Right kidney (tissue), 1 donor: ENCODE measurements around the gene ZNF697.
"Not testable (repeated sequence)": the region's sequence is repeated elsewhere in the genome, so short reads cannot be mapped to it uniquely, and the experiment has no call there.

Source experiments
- DNase-seq: peaks from one replicate; pipeline ENCODE4 v3.0.0-alpha.2; 2016

Gene ZNF697

DNA sequence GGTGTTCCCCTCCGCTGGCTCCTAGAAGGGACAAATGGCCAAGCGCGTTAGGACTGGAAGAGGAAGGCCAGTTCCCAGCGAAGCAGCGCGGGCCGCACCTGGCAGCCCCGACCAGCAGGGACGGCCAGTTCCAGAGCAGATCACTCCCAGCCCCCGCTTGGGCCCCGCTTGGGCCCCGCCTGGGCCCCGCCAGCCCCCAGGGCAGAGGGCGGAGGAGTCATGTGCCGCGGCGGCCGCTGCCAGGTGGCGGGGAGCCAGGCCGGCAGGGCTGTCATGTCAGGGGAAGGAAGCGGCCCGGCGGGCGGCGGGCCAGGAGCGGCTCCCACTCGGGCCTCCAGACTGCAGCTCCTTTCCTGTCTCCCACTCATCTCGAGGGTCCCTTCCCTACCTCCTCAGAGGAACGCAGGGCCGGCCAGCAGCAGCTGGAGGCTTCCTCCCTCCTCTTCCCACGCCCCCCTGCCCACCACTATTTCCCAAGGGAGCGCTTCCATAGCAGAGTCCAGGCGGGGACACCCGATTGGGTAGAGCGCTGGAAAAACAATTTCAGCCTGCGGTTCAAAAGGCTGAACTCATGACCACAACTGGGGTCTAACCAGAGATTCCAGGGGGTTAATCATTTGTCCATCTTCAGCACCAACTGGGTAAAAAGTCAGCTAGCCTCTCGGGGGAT is 16.5 kb downstream of the ZNF697 start:
- DNase-seq, result peak; percentile 88

DNA sequence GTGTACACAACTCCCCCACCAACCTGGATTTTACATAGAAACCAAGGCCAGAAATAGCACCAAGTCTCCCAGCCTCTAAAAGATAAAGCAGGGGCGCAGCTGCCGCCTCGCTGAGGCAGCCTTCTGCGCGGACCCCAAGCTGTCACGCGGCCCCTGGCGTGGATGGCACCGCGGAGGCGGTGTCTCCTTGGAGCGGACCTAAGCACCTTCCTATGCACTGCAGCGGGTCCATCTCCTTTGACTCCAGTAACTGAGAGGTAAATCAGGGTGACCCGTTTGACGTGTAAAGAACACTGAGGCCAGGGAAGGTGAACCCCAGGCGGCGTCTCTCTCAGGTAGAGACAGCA is 17.0 kb downstream of the ZNF697 start:
- DNase-seq, result no peak

DNA sequence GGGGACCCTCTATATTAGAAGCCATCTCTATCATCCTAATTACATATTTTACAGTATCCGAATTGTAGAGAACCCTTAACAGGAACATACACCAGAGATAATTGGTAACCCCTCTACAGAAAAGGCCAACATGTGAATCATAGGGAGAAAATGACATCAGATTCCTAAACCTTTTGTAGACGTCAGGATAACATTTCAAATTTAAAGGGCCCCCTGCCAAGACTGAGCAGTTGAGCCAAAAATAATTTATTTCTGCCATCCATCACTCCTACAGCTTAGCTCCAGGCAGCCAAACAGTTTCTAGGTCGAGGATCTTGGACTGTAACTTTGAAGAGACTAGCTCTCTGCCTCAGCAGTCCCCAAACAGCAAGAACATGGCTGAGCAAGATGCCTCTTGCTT is 21.2 kb downstream of the ZNF697 start:
- DNase-seq, result no peak

DNA sequence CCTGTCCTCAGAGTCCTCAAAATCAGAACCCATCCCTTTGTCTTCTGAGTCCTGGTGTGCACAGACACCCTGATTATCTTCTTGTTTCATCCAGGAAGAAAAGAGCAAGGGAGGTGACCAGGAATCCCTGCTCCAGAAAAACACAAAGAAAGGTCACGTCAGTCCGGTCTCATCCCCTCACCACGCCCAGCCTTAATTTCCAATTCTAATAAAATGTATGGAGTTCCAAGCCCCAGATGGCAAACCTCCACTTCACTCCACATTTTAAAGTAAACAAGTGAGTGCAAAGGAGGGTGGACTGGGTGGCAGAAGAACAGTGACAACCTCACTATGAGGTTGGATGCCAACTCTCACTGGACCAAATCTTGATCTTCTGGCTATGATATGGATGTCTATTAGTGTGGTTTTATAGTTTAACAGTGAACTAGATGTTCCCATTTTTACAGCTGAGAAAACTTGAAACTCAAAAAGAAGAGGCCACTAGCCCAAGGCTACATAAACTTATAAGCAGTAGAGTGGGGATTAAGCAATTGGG is 22.0 kb downstream of the ZNF697 start:
- DNase-seq, result no peak

DNA sequence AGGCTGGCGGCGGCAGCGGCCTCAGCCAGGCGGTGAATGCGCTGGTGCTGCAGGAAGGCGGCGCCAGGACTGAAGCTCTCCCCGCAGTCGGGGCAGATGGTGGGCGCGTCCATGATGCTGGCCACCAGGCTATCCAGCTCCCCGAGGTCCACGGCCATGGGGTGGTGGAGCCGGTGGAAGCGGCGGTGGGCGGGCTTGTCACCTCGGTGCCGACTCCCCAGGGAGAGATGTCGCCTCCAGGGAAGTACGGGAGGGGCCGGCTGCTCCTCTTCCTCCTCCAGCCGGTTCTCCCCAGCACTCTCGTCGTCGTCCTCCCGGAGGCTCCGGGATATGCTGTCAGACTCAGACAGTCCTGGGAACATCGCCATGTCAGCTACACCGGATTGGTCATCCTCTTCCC is 24.4 kb downstream of the ZNF697 start:
- DNase-seq, result no peak

DNA sequence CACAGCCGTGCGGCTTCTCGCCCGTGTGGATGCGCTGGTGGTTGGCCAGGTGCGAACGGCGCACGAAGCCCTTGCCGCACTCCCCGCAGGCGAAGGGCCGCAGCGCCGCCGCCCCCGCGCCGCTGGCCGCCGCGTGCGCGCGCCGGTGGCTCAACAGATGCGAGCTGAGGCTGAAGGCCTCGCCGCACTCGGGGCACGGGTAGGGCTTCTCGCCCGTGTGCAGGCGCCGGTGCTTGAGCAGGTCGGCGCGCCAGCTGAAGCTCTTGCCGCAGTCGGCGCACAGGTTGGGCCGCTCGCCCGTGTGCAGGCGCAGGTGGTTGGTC is 24.9 kb downstream of the ZNF697 start:
- no peak for DNase-seq

DNA sequence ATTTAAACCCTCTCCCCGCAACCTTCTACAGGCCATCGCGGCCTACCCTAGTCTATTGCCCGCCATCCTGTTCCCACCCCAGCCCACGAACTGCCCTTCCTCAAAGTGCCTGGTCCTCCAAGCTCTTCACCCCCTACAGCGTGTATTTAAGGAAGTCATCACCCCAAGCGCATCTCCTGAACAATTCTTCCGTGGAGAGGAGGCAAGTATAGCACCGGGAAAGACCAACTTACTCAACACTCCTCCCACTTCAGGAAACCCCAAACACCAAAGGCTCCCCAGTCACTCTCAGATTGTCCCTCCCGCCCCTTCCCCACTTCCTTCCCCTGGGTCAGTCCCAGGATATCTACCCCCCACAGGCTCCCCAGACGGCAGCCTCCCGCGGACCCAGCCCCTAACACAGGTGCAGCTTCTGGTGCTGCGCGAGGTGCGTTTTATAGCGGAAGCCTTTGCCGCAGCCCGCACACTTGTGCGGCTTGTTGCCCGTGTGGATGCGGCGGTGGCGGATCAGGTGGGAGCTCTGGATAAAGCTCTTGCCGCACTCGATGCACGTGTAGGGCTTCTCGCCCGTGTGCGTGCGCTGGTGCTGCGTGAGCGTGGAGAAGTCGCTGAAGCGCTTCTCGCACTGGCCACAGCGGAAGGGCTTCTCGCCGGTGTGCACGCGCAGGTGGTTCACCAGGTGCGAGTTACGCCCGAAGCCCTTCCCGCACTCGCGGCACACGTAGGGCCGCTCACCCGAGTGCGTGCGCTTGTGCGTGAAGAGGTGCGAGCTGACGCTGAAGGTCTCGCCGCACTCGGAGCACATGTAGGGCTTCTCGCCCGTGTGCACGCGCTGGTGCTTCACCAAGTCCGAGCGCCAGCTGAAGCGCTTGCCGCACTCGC is 25.5 kb downstream of the ZNF697 start:
- DNase-seq, result no peak

DNA sequence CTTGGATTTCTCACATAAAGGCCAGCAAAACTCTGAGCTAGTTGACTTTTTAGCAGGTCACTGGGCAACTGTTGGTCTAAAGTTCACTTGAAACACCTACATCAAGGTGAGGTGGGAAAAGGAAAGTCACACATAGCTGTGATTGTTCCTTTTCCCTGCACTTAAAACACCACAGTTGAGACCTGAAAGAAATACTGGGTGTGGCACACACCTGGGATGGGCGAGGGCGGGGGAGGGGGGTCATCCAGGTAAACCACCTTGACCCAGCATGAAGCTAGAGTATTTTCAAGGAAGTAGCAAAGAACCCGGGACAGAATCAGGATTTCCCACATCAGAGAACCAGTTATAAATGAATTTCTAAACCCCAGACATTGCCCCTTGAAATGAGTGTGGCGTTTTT is 26.4 kb downstream of the ZNF697 start:
- DNase-seq, result no peak

DNA sequence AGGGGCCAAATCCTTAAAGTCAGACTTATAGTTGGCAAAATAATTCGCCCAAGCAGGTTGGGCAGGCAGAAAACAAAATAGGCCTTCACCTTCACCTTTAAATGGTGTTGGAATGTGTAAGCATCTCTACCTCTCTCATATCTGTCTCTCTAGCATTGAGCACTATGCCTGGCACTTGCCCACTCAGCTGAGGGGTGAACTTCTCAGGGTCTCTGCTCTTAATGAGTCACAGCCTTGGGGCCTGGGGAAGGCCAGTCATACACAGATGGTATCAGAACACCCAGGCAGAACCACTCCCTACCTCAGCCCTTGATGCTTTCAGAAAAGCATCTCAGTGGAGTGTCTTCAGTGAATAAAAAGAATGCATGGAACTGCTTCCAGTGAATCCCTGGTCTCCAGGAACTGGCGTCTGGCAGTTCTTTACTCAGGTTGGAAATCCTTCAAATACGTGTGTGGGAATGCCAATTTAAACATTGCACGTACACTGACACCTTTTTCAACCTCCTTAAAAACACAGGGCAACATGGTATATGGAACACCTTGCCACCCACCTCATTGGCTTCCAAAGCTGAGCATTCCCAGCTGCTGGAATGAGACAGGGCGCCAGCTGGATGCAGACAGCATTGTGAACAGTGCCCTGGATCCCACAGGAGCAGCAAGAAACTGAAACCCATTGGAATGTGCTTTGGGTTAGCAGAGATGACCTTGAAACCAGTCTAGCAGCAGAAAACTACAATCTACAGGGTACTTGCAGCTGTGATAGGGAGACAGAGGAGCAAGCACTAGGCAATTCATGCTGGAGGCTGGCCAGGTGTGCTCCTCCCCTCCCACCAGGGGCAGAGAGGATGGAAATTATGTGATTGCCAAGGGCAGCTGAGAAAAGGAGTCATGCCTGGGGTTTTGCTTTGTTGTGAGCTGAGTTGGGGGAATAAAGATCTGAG is 30.0 kb downstream of the ZNF697 start:
- DNase-seq, result no peak

DNA sequence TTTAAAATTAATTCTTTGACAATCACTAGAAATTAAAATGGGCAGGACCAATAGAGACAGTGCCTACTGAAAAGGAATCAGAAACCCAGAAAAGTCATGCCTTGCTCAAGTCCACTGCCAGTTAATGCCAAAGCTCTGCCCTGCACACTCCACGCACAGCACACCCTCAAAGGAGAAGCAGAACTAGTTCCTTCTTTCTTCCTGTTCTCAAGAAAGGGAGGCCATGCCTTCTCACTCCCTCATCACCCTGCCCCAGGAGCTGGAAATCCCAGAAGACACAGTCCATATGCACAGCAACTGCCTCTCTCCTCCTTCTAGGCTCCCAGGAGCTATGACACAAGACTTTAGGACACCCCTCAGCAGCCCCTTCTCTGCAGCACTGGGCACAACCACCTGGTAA is 31.3 kb downstream of the ZNF697 start:
- not testable (repeated sequence) for DNase-seq

DNA sequence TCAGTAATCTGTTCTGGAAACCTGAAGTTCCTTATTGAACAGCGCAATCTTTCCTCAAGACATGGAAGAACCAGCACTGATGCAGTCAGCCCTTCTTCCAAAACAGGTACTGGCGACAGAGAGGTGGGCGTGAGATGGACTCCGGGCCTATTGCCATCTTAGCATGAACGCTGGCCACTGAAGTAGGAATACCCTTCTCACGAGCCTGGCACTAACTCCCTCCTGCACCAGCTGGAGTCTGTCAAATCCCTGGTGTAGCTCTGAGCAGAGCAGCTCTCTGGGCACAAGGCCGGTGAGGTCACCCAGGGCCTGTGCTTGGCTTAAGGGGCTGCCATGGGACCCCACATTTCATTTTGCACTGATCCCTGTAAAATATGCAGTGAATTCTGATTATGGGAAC is 33.0 kb downstream of the ZNF697 start:
- not testable (repeated sequence) for DNase-seq

DNA sequence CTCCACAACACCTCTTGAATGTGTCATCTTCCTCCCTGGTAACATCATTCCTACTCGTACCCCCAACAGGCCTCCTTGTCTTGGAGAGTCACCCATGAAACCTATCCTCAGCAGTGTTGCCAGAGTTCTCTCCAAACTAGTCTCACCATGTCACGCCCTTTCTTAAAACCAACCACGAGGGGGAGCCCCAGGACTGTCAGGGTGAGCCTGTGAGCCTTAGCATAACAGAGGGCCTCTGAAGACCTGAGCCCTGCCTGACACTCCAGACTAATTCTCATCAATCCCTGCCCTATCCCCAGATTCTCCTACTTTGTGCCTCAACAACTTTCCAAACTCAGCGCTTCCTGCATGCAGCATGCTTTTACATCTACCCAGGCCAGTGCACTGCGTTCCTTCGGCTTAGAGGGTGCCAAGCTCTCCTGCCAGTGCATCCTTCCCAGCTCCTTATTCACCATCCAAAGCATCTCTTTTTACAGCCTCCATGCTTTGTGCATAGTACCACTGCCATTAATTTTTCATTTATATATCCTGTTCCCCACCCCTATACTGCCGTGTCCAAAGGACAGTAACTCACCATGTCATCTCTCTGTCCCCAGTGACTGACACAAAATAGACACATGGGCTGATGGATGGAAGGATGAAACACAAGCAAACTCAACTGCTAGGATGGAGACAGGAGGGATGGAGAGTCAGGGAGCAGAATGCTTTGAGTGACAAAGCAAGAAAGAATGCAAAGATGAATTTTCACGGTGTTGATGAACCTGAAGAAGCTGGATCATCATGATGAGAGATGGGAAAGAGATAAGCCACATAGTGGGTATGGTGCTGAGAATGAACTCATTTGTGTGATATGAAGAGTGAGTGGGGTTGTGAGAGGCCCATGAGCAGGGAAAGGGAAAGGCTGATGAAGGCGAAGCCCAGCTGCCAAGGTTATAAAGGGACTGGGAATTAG is 34.0 kb downstream of the ZNF697 start:
- DNase-seq, result peak; percentile 58

DNA sequence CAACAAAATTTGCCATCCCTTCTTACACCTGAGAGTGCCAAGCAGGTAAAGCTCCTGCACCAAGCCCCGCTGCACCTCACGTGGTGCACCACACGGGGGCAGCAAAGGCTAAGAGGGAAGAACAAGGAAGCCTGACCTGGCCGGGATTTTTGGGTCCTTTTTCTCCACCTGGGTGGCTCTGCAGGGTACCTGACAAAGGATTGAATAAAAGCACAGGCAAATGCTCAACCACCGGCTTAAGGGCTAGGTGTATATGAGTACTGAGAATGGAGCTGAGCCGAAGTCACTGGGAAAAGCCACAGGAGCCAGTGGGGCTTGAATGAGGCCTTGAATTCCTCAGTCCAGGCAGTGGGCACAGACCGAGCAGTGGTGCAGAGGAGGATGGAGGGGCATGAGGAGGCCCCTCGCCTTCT is 36.4 kb downstream of the ZNF697 start:
- DNase-seq, result peak; percentile 67

DNA sequence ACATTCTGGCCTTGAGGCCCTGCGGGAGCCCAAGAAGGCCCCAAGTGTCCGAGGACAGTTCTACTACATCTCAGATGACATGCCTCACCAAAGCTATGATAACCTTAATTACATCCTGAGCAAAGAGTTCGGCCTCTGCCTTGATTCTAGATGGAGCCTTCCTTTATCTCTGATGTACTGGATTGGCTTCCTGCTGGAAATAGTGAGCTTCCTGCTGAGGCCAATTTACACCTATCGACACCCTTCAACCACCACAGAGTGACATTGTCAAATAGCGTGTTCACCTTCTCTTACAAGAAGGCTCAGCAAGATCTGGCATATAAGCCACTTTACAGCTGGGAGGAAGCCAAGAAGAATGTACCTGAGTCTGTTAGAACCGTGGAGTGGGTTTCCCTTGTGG is 39.2 kb downstream of the ZNF697 start:
- not testable (repeated sequence) for DNase-seq

DNA sequence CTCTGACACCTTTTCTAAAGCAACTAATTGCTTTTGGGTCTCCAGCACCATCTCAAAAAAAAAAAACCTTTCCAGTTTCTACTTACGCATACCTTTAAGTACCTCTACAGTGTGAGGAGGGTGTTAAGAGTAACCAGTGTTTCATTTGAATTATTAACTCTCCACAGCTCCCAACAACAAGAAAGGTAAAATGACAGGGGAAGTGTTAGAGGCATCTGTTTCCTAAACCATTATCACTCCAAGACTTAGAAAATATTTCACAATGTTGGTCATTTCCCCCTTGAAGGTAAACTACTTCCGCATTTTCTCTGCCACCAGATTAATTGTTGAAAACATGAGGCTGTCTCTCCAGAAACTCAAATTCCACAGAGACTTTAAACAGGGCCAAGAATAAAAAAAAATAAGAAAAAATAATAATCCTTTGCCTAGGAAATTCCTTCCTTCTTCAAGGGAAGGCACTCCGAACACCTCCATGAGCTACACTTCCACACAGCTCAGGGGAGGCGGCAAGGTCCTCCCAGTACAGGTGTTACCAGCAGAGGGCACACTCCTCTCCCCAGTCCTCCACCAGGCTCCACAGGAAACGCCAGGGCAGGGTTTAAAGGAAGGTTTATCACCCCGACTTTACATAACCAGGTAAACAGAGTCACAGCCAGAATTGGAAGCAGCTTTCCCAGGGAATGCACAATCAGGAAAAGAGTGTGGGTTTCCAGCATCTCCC is 40.8 kb downstream of the ZNF697 start:
- DNase-seq, result not testable (repeated sequence)

DNA sequence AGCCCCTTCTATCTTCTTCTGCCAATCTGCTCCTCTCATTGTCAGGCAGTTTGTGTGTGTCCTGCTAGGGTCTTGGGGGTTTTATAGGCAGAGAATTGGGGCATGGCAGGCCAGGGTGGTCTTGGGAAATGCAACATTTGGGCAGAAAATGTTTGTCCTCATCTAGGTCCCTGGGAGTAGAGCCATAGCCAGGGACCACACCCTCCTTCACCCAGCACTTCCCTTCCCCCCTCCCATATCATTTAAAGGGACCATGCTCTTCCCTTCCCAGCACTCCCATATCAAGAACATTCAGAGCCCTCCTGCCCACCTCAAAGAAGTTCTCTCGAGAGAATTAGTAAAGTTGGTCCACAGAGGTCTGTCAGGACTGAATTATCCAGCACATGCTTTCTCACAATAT is 41.7 kb downstream of the ZNF697 start:
- DNase-seq, result no peak

DNA sequence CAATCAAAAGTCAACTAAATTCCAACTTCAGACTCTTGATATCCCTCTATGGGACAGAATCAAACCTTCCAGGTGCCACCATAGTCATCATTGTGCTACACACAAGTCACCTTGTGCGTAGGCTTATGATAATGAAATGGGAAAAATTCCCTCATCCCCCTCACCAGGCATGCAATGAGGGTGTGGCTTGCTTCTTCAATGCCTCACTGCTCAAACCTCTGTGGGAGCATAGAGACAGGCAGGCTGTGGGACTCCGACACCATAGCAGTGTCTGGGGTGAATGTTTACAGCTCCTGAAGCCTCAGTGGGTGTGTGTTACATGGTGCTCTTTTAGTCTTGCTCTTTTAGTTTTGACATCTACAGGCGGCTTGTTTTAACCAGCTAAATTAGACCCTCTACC is 42.4 kb downstream of the ZNF697 start:
- DNase-seq, result no peak

DNA sequence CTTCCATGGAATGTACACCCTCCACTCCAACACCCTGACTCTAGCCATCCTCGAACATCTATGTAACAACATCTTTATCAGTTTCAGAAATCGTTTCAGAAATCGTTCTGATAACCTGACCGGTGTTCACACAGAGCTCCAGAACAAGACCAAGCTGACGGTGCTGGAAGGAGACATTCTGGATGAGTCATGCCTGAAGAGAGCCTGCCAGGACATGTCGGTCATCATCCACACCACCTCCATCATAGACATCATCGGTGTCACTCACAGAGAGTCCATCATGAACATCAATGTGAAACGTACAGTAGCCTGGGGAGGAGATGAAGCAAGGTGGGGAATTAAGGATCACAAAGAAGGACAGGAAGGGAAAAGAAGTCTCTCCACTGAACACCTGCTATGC is 43.0 kb downstream of the ZNF697 start:
- not testable (repeated sequence) for DNase-seq

DNA sequence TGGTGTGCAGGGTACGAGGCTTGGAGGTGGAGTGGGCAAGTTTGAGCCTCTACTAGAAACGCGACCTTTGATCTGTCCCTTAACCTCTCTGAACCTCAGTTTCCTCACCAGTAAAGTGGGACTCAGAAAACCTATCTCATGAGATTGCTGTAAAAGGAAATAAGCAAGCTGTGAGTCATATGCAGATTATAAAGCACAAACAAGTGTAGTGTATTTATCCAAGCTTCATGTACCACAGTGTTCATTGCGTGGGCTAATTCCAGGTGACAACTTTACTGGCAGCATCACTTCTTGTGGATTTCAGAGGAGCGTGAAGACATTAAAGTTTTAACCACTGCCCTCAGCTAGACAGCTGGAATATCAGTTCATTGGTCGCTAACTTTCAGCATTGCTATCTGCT is 44.4 kb downstream of the ZNF697 start:
- no peak for DNase-seq

DNA sequence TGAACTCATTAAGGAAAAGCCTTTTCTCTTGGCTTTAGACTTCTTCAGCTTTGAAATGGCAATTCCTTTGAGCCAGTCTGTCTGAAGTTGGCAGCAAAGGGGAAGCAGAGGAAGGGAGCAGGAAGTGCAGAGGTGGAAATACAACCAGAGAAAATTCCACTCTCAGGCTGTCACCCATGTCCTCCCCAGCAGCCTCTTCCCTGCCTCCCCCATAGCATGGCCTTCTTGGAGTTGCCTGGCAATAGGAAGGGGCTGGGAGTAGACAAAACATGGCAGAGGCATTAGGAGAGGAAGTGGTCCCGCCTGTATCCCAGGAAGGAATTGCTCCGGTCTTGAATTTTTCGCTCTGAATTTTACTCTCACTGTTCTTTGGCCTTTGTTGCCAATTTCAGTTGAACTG is 44.8 kb downstream of the ZNF697 start:
- DNase-seq, result not testable (repeated sequence)

DNA sequence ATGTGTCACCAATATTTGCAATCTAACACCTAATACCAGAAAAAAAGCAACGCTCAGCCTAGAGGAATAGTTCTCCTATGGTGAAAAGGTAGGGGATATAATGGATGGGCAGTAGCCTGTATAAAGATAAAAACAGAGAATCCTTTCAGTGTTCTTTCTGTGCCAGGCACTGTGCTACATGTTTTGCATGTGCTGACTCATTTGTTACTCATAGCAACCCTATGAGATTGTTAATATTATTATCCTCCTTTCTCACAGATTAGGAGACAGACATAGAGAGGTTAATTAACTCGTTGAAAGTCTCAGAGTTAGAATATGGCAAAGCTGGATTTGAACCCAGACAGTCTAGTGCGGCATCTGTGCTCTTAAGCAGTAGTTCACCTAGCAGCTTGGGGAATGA is 45.3 kb downstream of the ZNF697 start:
- not testable (repeated sequence) for DNase-seq
